Spleen (tissue), 11 donors: ENCODE results near the gene FRMD4A. TPM values are rescaled to one million over a fixed set of nuclear protein-coding genes. Genes with fewer than 3 reads are reported as not detected.
"Not testable (repeated sequence)": the region's sequence is repeated elsewhere in the genome, so short reads cannot be mapped to it uniquely, and the experiment has no call there.

Experiments
- DNase-seq: peaks from one replicate; pipeline ENCODE4 v3.0.0-alpha.2; 2020
- H3K27ac ChIP-seq, 8 donors: fragments of 200-600 bp; sonication (generic) in 7 of 8; 1 replicate in 4 of 8; 2 replicates in 4 of 8; pipeline versions ENCODE4 v1.5.0 to v1.8.0; 2016 to 2021; ENCODE audit warnings: inconsistent platforms in 4 of 8, mild to moderate bottlenecking in 4 of 8, moderate library complexity in 1 of 8
- H3K27me3 ChIP-seq, 7 donors: fragments of 200-600 bp; sonication (generic) in 6 of 7; replicated peaks in 1 of 7; 1 replicate in 4 of 7; 2 replicates in 3 of 7; pipeline versions ENCODE4 v1.5.0 to v1.8.0; 2016 to 2021; ENCODE audit warnings: inconsistent platforms in 3 of 7, mild to moderate bottlenecking in 1 of 7
- H3K36me3 ChIP-seq, 6 donors: fragments of 200-600 bp; sonication (generic) in 5 of 6; 1 replicate in 4 of 6; 2 replicates in 2 of 6; pipeline versions ENCODE4 v1.5.0 to v1.8.0; 2016 to 2021; ENCODE audit warnings: inconsistent platforms in 2 of 6
- H3K4me1 ChIP-seq, 6 donors: fragments of 200-600 bp; sonication (generic) in 5 of 6; 1 replicate in 3 of 6; 2 replicates in 3 of 6; pipeline versions ENCODE4 v1.5.0 to v1.8.0; 2016 to 2021; ENCODE audit warnings: inconsistent platforms in 3 of 6
- H3K4me3 ChIP-seq, 8 donors: fragments of 200-600 bp; sonication (generic) in 7 of 8; 1 replicate in 4 of 8; 2 replicates in 4 of 8; pipeline versions ENCODE4 v1.5.0 to v1.8.0; 2016 to 2021; ENCODE audit warnings: inconsistent platforms in 4 of 8, mild to moderate bottlenecking in 4 of 8, moderate library complexity in 2 of 8
- H3K9me3 ChIP-seq, 8 donors: fragments of 200-600 bp; sonication (generic) in 7 of 8; 1 replicate in 4 of 8; 2 replicates in 4 of 8; pipeline versions ENCODE4 v1.5.0 to v1.8.0; 2016 to 2021; ENCODE audit warnings: inconsistent platforms in 4 of 8
- POLR2A ChIP-seq, 3 donors: fragments of 450-650 bp; IDR thresholded peaks; one replicate each; pipeline ENCODE4 v1.5.1; 2017; ENCODE audit warnings: antibody characterized with exemption in 3 of 3, mild to moderate bottlenecking in 1 of 3
- POLR2AphosphoS5 ChIP-seq, 3 donors: sonication (generic); formaldehyde crosslinking; IDR thresholded peaks; one replicate each; pipeline ENCODE4 v1.5.1; 2017; ENCODE audit warnings: antibody characterized with exemption in 3 of 3
- WGBS, 5 donors: extraction: QIAGEN DNeasy Blood & Tissue Kit in 3 of 5; methylation state at CpG; one replicate each; pipeline versions ENCODE4 v1.1.5 to v1.1.7; 2013 to 2018; 5-methylcytosine and 5-hydroxymethylcytosine counted together
- intact Hi-C: fragments of 100-400 bp; cut with DNase I; formaldehyde crosslinking; loops from one replicate; pipeline ENCODE4 v1.15.0; 2023; ENCODE audit warnings: low total_unique reads
- polyA plus RNA-seq, 3 donors: library from polyadenylated mRNA; stranded (reverse); fragments of 200-250 nt; gene quantifications; one replicate each; pipeline ENCODE4 v1.2.1, GENCODE V29; 2013
- total RNA-seq, 7 donors: library from RNA; depleted of rRNA in 3 of 7; stranded (reverse); fragments of >200 nt in 3 of 7; fragmentation: NEBNext Ultra II Directional in 4 of 7; extraction: Animal tissue kit (Norgen Biotek cat#: 25700) in 4 of 7; gene quantifications; one replicate each; pipeline versions ENCODE4 v1.1.0 to v1.2.1, GENCODE V29; 2016 to 2021
- TF ChIP-seq, protein P1 (sequence below), 11 experiments: fragments of 200-600 bp in 7 of 11; fragments of 450-650 bp in 4 of 11; sonication (generic) in 4 of 11; IDR thresholded peaks in 8 of 11; conservative IDR thresholded peaks in 3 of 11; 1 replicate in 7 of 11; 2 replicates in 4 of 11; pipeline versions ENCODE4 v1.4.0 to v1.8.0; 2016 to 2021; ENCODE audit warnings: antibody characterized with exemption in 11 of 11, inconsistent platforms in 4 of 11, mild to moderate bottlenecking in 1 of 11
- donor health status: healthy with polysubstance abuse.
- donor health status: DM: no; HTN: no; CAD: no; lungs with moderate emphysema.
- donor health status: DM: no; HTN: no; CAD: no.
- donor health status: Bipolar disorder and iron deficiency.
- donor health status: healthy.
- donor health status: DM: no; HTN: no; CAD: no.
- donor health status: DM: yes; HTN: yes; CAD: no.

The FRMD4A gene
- total and polyA plus RNA-seq, 10 donors: 9.2 to 141 (median 80.5) TPM

GRCh38 chr10:14071956-14072355, 258.8 kb downstream of the FRMD4A start:
- intact Hi-C loops: no loop called here
- no peaks in the 10 kb centered on the region for H3K36me3 ChIP-seq
- WGBS, 5 donors: 80 to 92% (median 90%) methylated on average over 4 of the region's 4 CpGs

GRCh38 chr10:14068601-14069250, 262.0 kb downstream of the FRMD4A start:
- no peak for DNase-seq
- H3K27me3 ChIP-seq: peaks cover 0 to 6% (median 0%) of the 10 kb centered on the region in 7 donors
- 74 to 98% (median 77%) methylated on average over 2 of the region's 2 CpGs for WGBS, 5 donors
- intact Hi-C loops: no loop called here
- H3K36me3 ChIP-seq: no peaks in the 10 kb centered on the region
- H3K4me3 ChIP-seq: no peak overlapping the region
- H3K4me1 ChIP-seq: peaks cover 0 to 4% (median 0%) of the 10 kb centered on the region in 6 donors
- peak overlapping the region in 2 of 8 donors; percentile 23 to 33 for H3K27ac ChIP-seq
- TF ChIP-seq POLR2A (IDR thresholded peaks at IDR 0.05) (no peak), POLR2AphosphoS5 (IDR thresholded peaks at IDR 0.05) (no peak)
- TF ChIP-seq, protein P1, sequence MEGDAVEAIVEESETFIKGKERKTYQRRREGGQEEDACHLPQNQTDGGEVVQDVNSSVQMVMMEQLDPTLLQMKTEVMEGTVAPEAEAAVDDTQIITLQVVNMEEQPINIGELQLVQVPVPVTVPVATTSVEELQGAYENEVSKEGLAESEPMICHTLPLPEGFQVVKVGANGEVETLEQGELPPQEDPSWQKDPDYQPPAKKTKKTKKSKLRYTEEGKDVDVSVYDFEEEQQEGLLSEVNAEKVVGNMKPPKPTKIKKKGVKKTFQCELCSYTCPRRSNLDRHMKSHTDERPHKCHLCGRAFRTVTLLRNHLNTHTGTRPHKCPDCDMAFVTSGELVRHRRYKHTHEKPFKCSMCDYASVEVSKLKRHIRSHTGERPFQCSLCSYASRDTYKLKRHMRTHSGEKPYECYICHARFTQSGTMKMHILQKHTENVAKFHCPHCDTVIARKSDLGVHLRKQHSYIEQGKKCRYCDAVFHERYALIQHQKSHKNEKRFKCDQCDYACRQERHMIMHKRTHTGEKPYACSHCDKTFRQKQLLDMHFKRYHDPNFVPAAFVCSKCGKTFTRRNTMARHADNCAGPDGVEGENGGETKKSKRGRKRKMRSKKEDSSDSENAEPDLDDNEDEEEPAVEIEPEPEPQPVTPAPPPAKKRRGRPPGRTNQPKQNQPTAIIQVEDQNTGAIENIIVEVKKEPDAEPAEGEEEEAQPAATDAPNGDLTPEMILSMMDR (IDR thresholded peaks at IDR 0.05 in 8 of 11, conservative IDR thresholded peaks at IDR 0.05 in 3 of 11): no peak
- H3K9me3 ChIP-seq: peaks cover 0 to 12% (median 9%) of the 10 kb centered on the region in 8 donors

More at GRCh38 chr10:14071956-14072355, 258.8 kb downstream of the FRMD4A start:
- Histone ChIP-seq H3K9me3 (peaks cover 0 to 10% (median 8%) of the 10 kb centered on the region in 8 donors), H3K4me3 (no peak overlapping the region), H3K4me1 (no peaks in the 10 kb centered on the region), H3K27ac (no peak overlapping the region), H3K27me3 (peaks cover 0 to 20% (median 0%) of the 10 kb centered on the region in 7 donors)
- no peak for TF ChIP-seq POLR2A (IDR thresholded peaks at IDR 0.05)
- TF ChIP-seq, protein P1 (IDR thresholded peaks at IDR 0.05 in 8 of 11, conservative IDR thresholded peaks at IDR 0.05 in 3 of 11): no peak
- no peak for DNase-seq

DNA sequence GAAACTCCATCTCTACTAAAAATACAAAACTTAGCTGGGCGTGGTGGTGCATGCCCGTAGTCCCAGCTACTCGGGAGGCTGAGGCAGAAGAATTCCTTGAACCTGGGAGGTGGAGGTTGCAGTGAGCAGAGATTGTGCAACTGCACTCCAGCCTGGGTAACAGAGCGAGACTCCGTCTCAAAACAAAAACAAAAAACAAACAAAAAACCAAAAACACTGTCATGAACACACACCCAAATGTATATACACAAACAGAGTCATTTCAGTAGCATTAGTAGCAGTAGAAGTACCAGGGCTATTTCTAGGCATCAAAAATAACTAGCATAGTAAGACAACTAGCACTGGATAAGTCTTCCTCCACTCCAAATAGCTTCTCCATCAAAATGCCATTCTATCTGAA, 263.1 kb downstream of the FRMD4A start:
- Histone ChIP-seq H3K9me3 (peaks cover 0 to 12% (median 9%) of the 10 kb centered on the region in 8 donors), H3K27ac (peak overlapping the region in 1 of 8 donors; percentile 9)
- intact Hi-C loops, H3K4me1 ChIP-seq, H3K27me3 ChIP-seq, DNase-seq, H3K36me3 ChIP-seq, H3K4me3 ChIP-seq: not testable (repeated sequence)
- WGBS, 5 donors: 84 to 99% (median 93%) methylated on average over 5 of the region's 5 CpGs

DNA sequence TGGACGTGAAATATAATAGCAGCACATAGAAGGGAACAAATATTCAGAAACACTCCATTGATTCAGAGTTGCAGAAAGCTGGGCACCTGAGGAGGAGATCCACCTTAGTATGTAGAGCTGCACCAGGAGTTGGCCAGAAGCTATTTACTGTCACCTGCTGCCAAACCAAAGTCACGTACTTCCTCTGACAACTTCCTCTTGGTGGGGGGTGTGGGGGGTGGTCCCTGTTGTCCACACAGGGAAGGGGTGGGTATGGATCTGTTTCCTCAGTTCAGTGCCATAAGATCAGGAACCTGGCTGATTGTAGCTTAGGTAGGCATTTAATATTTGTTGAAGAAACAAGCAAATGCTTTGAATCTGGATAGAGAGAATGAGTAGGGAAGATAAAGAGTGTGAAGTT, 264.6 kb downstream of the FRMD4A start:
- WGBS, 5 donors: 46 to 50% (median 47%) methylated on average over 2 of the region's 2 CpGs
- intact Hi-C loops: no loop called here
- DNase-seq: no peak
- TF ChIP-seq, protein P1 (IDR thresholded peaks at IDR 0.05 in 8 of 11, conservative IDR thresholded peaks at IDR 0.05 in 3 of 11): no peak
- TF ChIP-seq POLR2AphosphoS5 (IDR thresholded peaks at IDR 0.05) (no peak), POLR2A (IDR thresholded peaks at IDR 0.05) (no peak)
- Histone ChIP-seq H3K36me3 (no peaks in the 10 kb centered on the region), H3K4me1 (peaks cover 0 to 4% (median 0%) of the 10 kb centered on the region in 6 donors), H3K9me3 (peaks cover 0 to 12% (median 9%) of the 10 kb centered on the region in 8 donors), H3K27me3 (peaks cover 0 to 3% (median 0%) of the 10 kb centered on the region in 7 donors), H3K27ac (no peak overlapping the region), H3K4me3 (no peak overlapping the region)
